ENCODE data around the gene KHSRP. TPM values are rescaled to one million over a fixed set of nuclear protein-coding genes. Genes with fewer than 3 reads are reported as not detected.

Gene KHSRP
- total RNA-seq, 1 experiment from 2014 or later = 288 TPM

- peak in 1 of 2 experiments; percentile 39 for DNase-seq
- Histone ChIP-seq H3K4me2 (0 out of 2 replicates have a peak overlapping the region, but pooled peaks have one; percentile 4), H3K9me2 (ENCODE audit: insufficient read depth) (no peaks in the 10 kb centered on the region), H3K4me3 (no peak overlapping the region), H3K79me2 (ENCODE audit: low read depth) (no peaks in the 10 kb centered on the region), H4K20me1 (ENCODE audit: insufficient read depth) (no peaks in the 10 kb centered on the region), H2AFZ (no peak overlapping the region), H3K36me3 (ENCODE audit: low read depth) (no peaks in the 10 kb centered on the region), H3K27ac (no peak overlapping the region), H3K4me1 (replicated peaks; ENCODE audit: insufficient read depth) (peaks cover 9% of the 10 kb centered on the region; the same call in 1 of the 2 replicates), H3K9me3 (ENCODE audit: insufficient read depth, low read depth) (no peaks in the 10 kb centered on the region), H3K27me3 (ENCODE audit: insufficient read depth, low read depth) (no peaks in the 10 kb centered on the region), H3F3A (ENCODE audit: insufficient read depth, low read depth) (no peaks in the 10 kb centered on the region; the same call in 1 of the 2 replicates)
- CTCF ChIA-PET = no interaction called here
- TF ChIP-seq EZH2 (IDR thresholded peaks at IDR 0.05; ENCODE audit: low read depth) (no peak), CTCF (conservative IDR thresholded peaks at IDR 0.05) (no peak)
- BruUV-seq (replicated peaks) = no TSS peak
- POLR2A ChIA-PET (ENCODE audit: unreplicated experiment) = no interaction called here
- intact Hi-C loops (cut with micrococcal nuclease; ENCODE audit: unreplicated experiment) = no loop called here
These were observed 48.1 kb upstream of the KHSRP start for GRCh38 chr19:6472713-6473112.

- BruUV-seq (replicated peaks) = no TSS peak
- CTCF ChIA-PET = no interaction called here
- POLR2A ChIA-PET (ENCODE audit: unreplicated experiment) = no interaction called here
These were observed 46.5 kb upstream of the KHSRP start for GRCh38 chr19:6471076-6471475.

GRCh38 chr19:6470173-6470572, 45.6 kb upstream of the KHSRP start:
- Histone ChIP-seq H3K4me1 (replicated peaks; ENCODE audit: insufficient read depth) (peaks cover 13% of the 10 kb centered on the region), H3K36me3 (ENCODE audit: low read depth) (no peaks in the 10 kb centered on the region), H3K9me2 (ENCODE audit: insufficient read depth) (no peaks in the 10 kb centered on the region), H4K20me1 (ENCODE audit: insufficient read depth) (no peaks in the 10 kb centered on the region), H3K4me3 (no peak overlapping the region), H3K9me3 (ENCODE audit: insufficient read depth, low read depth) (no peaks in the 10 kb centered on the region), H3K27me3 (ENCODE audit: insufficient read depth, low read depth) (no peaks in the 10 kb centered on the region), H2AFZ (no peak overlapping the region), H3K4me2 (no peak overlapping the region), H3K79me2 (ENCODE audit: low read depth) (peaks cover 7% of the 10 kb centered on the region), H3F3A (ENCODE audit: insufficient read depth, low read depth) (no peaks in the 10 kb centered on the region; the same call in 1 of the 2 replicates), H3K27ac (no peak overlapping the region)
- BruUV-seq (replicated peaks) = no TSS peak
- CTCF ChIA-PET = no interaction called here
- no peak for TF ChIP-seq CTCF (conservative IDR thresholded peaks at IDR 0.05)
- TF ChIP-seq EZH2 (IDR thresholded peaks at IDR 0.05; ENCODE audit: low read depth) = no peak
- no peak for DNase-seq
- POLR2A ChIA-PET (ENCODE audit: unreplicated experiment) = no interaction called here
- intact Hi-C loops (cut with micrococcal nuclease; ENCODE audit: unreplicated experiment) = no loop called here

More at GRCh38 chr19:6471076-6471475, 46.5 kb upstream of the KHSRP start:
- DNase-seq = no peak
- no peaks in the 10 kb centered on the region for H3K9me3 ChIP-seq (ENCODE audit: insufficient read depth, low read depth)
- TF ChIP-seq EZH2 (IDR thresholded peaks at IDR 0.05; ENCODE audit: low read depth) (no peak), CTCF (conservative IDR thresholded peaks at IDR 0.05) (no peak)
- H3K4me2 ChIP-seq = no peak overlapping the region
- H3K27me3 ChIP-seq (ENCODE audit: insufficient read depth, low read depth) = no peaks in the 10 kb centered on the region
- intact Hi-C loops (cut with micrococcal nuclease; ENCODE audit: unreplicated experiment) = no loop called here
- H3F3A ChIP-seq (ENCODE audit: insufficient read depth, low read depth) = no peaks in the 10 kb centered on the region; the same call in 1 of the 2 replicates
- no peaks in the 10 kb centered on the region for H3K9me2 ChIP-seq (ENCODE audit: insufficient read depth)
- H4K20me1 ChIP-seq (ENCODE audit: insufficient read depth) = no peaks in the 10 kb centered on the region
- H3K4me1 ChIP-seq (replicated peaks; ENCODE audit: insufficient read depth) = peaks cover 9% of the 10 kb centered on the region; the same call in 1 of the 2 replicates
- H3K36me3 ChIP-seq (ENCODE audit: low read depth) = no peaks in the 10 kb centered on the region
- no peak overlapping the region for H3K27ac ChIP-seq
- H3K4me3 ChIP-seq = no peak overlapping the region
- no peak overlapping the region for H2AFZ ChIP-seq
- H3K79me2 ChIP-seq (ENCODE audit: low read depth) = no peaks in the 10 kb centered on the region
